GM18861 (cell line): Measurements from ENCODE around the gene ITGB1BP1.

Experiments used
- ATAC-seq: cut with Tn5 transposase; IDR thresholded peaks from one replicate; pipeline ENCODE4 v1.9.1; 2021; ENCODE audit not compliant: unreplicated experiment

The ITGB1BP1 gene

GRCh38 chr2:9355270-9355669, 68.1 kb downstream of the ITGB1BP1 start:
- ATAC-seq = no peak

GRCh38 chr2:9354318-9354717, 69.0 kb downstream of the ITGB1BP1 start:
- no peak for ATAC-seq
